Ascending aorta (tissue), 2 donors: ENCODE measurements around the gene TDRD7. TPM values are rescaled to one million over a fixed set of nuclear protein-coding genes. Genes with fewer than 3 reads are reported as not detected.

ENCODE experiments used
- DNase-seq, 2 donors: peaks; one replicate each; pipeline ENCODE4 v3.0.0-alpha.2; 2019; ENCODE audit warnings: low spot score in 2 of 2
- H3K27ac ChIP-seq, 2 donors: fragments of 200-600 bp; sonication (generic); one replicate each; pipeline ENCODE4 v1.5.1; 2016 to 2017; ENCODE audit warnings: mild to moderate bottlenecking in 1 of 2
- H3K27me3 ChIP-seq: fragments of 200-600 bp; sonication (generic); one replicate; pipeline ENCODE4 v1.5.1; 2017
- H3K36me3 ChIP-seq, 2 donors: fragments of 200-600 bp; sonication (generic); one replicate each; pipeline ENCODE4 v1.5.1; 2016
- H3K4me1 ChIP-seq, 2 donors: fragments of 200-600 bp; sonication (generic); one replicate each; pipeline ENCODE4 v1.5.1; 2016 to 2017; ENCODE audit warnings: mild to moderate bottlenecking in 1 of 2
- H3K4me3 ChIP-seq, 2 donors: fragments of 200-600 bp; sonication (generic); one replicate each; pipeline ENCODE4 v1.5.1; 2016 to 2017; ENCODE audit warnings: mild to moderate bottlenecking in 1 of 2
- H3K9me3 ChIP-seq, 2 donors: fragments of 200-600 bp; sonication (generic); one replicate each; pipeline ENCODE4 v1.5.1; 2016
- CTCF ChIP-seq, 3 experiments: fragments of 200-600 bp in 2 of 3; fragments of 450-650 bp in 1 of 3; sonication (generic) in 2 of 3; IDR thresholded peaks; one replicate each; pipeline ENCODE4 v1.5.1; 2016 to 2019; ENCODE audit warnings: antibody characterized with exemption in 3 of 3, mild to moderate bottlenecking in 1 of 3, moderate library complexity in 1 of 3
- intact Hi-C: fragments of 100-400 bp; cut with DNase I; formaldehyde crosslinking; loops from one replicate; pipeline ENCODE4 v1.15.1; 2023
- total RNA-seq: library from RNA; depleted of rRNA; stranded (reverse); fragments of >200 nt; gene quantifications from one replicate; pipeline ENCODE4 v1.1.0, GENCODE V29; 2016

The TDRD7 gene
- total RNA-seq, 1 donor from 2014 or later: 3.0 TPM

GRCh38 chr9:97501972-97502221 is 90.0 kb downstream of the TDRD7 start:
- Histone ChIP-seq H3K4me1 (peaks cover 0 to 31% of the 10 kb centered on the region in 2 donors), H3K27me3 (no peaks in the 10 kb centered on the region)
- intact Hi-C loops: loop anchor here (1.0 to 2.0 kb wide), 4 partner anchors 33 to 131 kb away; partner anchors contain the start of genes NCBP1 and TSTD2

GRCh38 chr9:97502222-97502983 is 90.5 kb downstream of the TDRD7 start:
- H3K36me3 ChIP-seq: no peaks in the 10 kb centered on the region
- no peak for DNase-seq
- peaks cover 0 to 33% of the 10 kb centered on the region in 2 donors for H3K4me1 ChIP-seq
- no peaks in the 10 kb centered on the region for H3K9me3 ChIP-seq
- H3K27ac ChIP-seq: peak overlapping the region; percentile 88 to 91
- intact Hi-C loops: no loop called here
- peak overlapping the region; percentile 84 to 99 for H3K4me3 ChIP-seq
- no peaks in the 10 kb centered on the region for H3K27me3 ChIP-seq
- TF ChIP-seq CTCF (IDR thresholded peaks at IDR 0.05): no peak

More at GRCh38 chr9:97501972-97502221, 90.0 kb downstream of the TDRD7 start:
- Histone ChIP-seq H3K27ac (peak overlapping the region; percentile 88 to 91), H3K36me3 (no peaks in the 10 kb centered on the region), H3K4me3 (peak overlapping the region; percentile 84 to 99), H3K9me3 (no peaks in the 10 kb centered on the region)
- no peak for DNase-seq
- no peak for TF ChIP-seq CTCF (IDR thresholded peaks at IDR 0.05)

GRCh38 chr9:97502984-97503861 is 91.3 kb downstream of the TDRD7 start:
- Histone ChIP-seq H3K4me1 (peaks cover 0 to 33% of the 10 kb centered on the region in 2 donors), H3K9me3 (no peaks in the 10 kb centered on the region), H3K27me3 (no peaks in the 10 kb centered on the region), H3K4me3 (peak overlapping the region; percentile 84 to 99), H3K27ac (peak overlapping the region; percentile 88 to 91), H3K36me3 (no peaks in the 10 kb centered on the region)
- intact Hi-C loops: no loop called here
- no peak for DNase-seq
- TF ChIP-seq CTCF (IDR thresholded peaks at IDR 0.05): no peak

- no peaks in the 10 kb centered on the region for H3K27me3 ChIP-seq
- intact Hi-C loops: no loop called here
- H3K4me1 ChIP-seq: peaks cover 0 to 33% of the 10 kb centered on the region in 2 donors
- DNase-seq: no peak
- peak overlapping the region; percentile 84 to 99 for H3K4me3 ChIP-seq
- peak overlapping the region; percentile 88 to 91 for H3K27ac ChIP-seq
- no peaks in the 10 kb centered on the region for H3K9me3 ChIP-seq
- no peak for TF ChIP-seq CTCF (IDR thresholded peaks at IDR 0.05)
- no peaks in the 10 kb centered on the region for H3K36me3 ChIP-seq
Observed at GRCh38 chr9:97503862-97504210, 91.9 kb downstream of the TDRD7 start.

- Histone ChIP-seq H3K36me3 (no peaks in the 10 kb centered on the region), H3K4me3 (peak overlapping the region; percentile 84 to 99), H3K9me3 (no peaks in the 10 kb centered on the region), H3K27me3 (no peaks in the 10 kb centered on the region), H3K4me1 (peaks cover 0 to 33% of the 10 kb centered on the region in 2 donors), H3K27ac (peak overlapping the region; percentile 88 to 91)
- intact Hi-C loops: no loop called here
- TF ChIP-seq CTCF (IDR thresholded peaks at IDR 0.05): no peak
- DNase-seq: peak in 1 of 2 donors; percentile 81
Observed at GRCh38 chr9:97504381-97505216, 92.7 kb downstream of the TDRD7 start.
